DMS 273 (cell line): ENCODE results near the gene ZMIZ2.

Experiments
- DNase-seq: peaks from one replicate; lab custom pipeline; 2025; ENCODE audit not compliant: unreplicated experiment; lab: John Stamatoyannopoulos, UW

Gene ZMIZ2

GRCh38 chr7:44801890-44802289 is 53.2 kb downstream of the ZMIZ2 start:
- DNase-seq: peak; percentile 39

- DNase-seq: peak; percentile 58
Observed at GRCh38 chr7:44802418-44803025, 53.9 kb downstream of the ZMIZ2 start.

- peak; percentile 46 for DNase-seq
Observed at GRCh38 chr7:44803828-44804519, 55.3 kb downstream of the ZMIZ2 start.

- DNase-seq: peak; percentile 44
Observed at GRCh38 chr7:44805950-44806349, 57.3 kb downstream of the ZMIZ2 start.

- DNase-seq: no peak
Observed at GRCh38 chr7:44808914-44809393, 60.3 kb downstream of the ZMIZ2 start.

- DNase-seq: no peak
Observed at GRCh38 chr7:44811093-44811492, 62.4 kb downstream of the ZMIZ2 start.

GRCh38 chr7:44811571-44811970 is 62.9 kb downstream of the ZMIZ2 start:
- DNase-seq: no peak

- peak; percentile 38 for DNase-seq
Observed at GRCh38 chr7:44814919-44815318, 66.3 kb downstream of the ZMIZ2 start.

- no peak for DNase-seq
Observed at GRCh38 chr7:44819292-44819691, 70.6 kb downstream of the ZMIZ2 start.
